MM.1S (cell line): Measurements from ENCODE around the gene GEMIN5.
A peak's percentile ranks its signal among the peaks of the same experiment; 100 is the strongest.
"Not testable (repeated sequence)": the region's sequence is repeated elsewhere in the genome, so short reads cannot be mapped to it uniquely, and the experiment has no call there.

Experiments
- DNase-seq: peaks from one replicate; pipeline ENCODE4 v3.0.0-alpha.2; 2015
- H2AFZ ChIP-seq: fragments of 300-600 bp; sonication (generic); 2 replicates; pipeline ENCODE4 v1.6.0; 2016; ENCODE audit warnings: antibody characterized with exemption, low read length
- H3F3A ChIP-seq: fragments of 300-600 bp; sonication (generic); 2 replicates; pipeline ENCODE4 v1.6.1; 2016; ENCODE audit warnings: mild to moderate bottlenecking, antibody characterized with exemption, low read length, moderate library complexity, mixed read lengths; ENCODE audit not compliant: insufficient read depth
- H3K27ac ChIP-seq: fragments of 300-600 bp; sonication (generic); 2 replicates; pipeline ENCODE4 v1.5.1; 2016; ENCODE audit warnings: mild to moderate bottlenecking, low read length
- H3K27me3 ChIP-seq: fragments of 300-600 bp; sonication (generic); replicated peaks from 2 replicates; pipeline ENCODE4 v1.6.0; 2016; ENCODE audit warnings: low read length; ENCODE audit not compliant: insufficient read depth
- H3K36me3 ChIP-seq: fragments of 300-600 bp; sonication (generic); replicated peaks from 2 replicates; pipeline ENCODE4 v1.6.1; 2016; ENCODE audit warnings: mild to moderate bottlenecking, low read length, mixed read lengths; ENCODE audit not compliant: insufficient read depth
- H3K4me1 ChIP-seq: fragments of 300-600 bp; sonication (generic); 2 replicates; pipeline ENCODE4 v1.6.1; 2016; ENCODE audit warnings: low read length, mixed read lengths
- H3K4me2 ChIP-seq: fragments of 300-600 bp; sonication (generic); 2 replicates; pipeline ENCODE4 v1.6.0; 2016; ENCODE audit warnings: low read depth, low read length
- H3K4me3 ChIP-seq: fragments of 300-600 bp; sonication (generic); 2 replicates; pipeline ENCODE4 v1.5.1; 2016; ENCODE audit warnings: low read length, mixed read lengths
- H3K79me2 ChIP-seq: fragments of 300-600 bp; sonication (generic); 2 replicates; pipeline ENCODE4 v1.6.1; 2016; ENCODE audit warnings: mixed run types, low read length, mixed read lengths
- H3K9ac ChIP-seq: fragments of 300-600 bp; sonication (generic); 2 replicates; pipeline ENCODE4 v1.6.1; 2016; ENCODE audit warnings: low read length, mixed read lengths
- H3K9me2 ChIP-seq: fragments of 300-600 bp; sonication (generic); replicated peaks from 2 replicates; pipeline ENCODE4 v1.6.1; 2016; ENCODE audit warnings: mild to moderate bottlenecking, low read length, mixed read lengths; ENCODE audit not compliant: insufficient read depth
- H3K9me3 ChIP-seq: fragments of 300-600 bp; sonication (generic); replicated peaks from 2 replicates; pipeline ENCODE4 v1.6.1; 2016; ENCODE audit warnings: mild to moderate bottlenecking, low read length, mixed read lengths; ENCODE audit not compliant: insufficient read depth
- H4K20me1 ChIP-seq: fragments of 300-600 bp; sonication (generic); 2 replicates; pipeline ENCODE4 v1.6.1; 2016; ENCODE audit warnings: mild to moderate bottlenecking, low read length, moderate library complexity, mixed read lengths; ENCODE audit not compliant: insufficient read depth
- CTCF ChIP-seq: fragments of 300-600 bp; sonication (generic); IDR thresholded peaks from 2 replicates; pipeline ENCODE4 v1.5.1; 2016; ENCODE audit warnings: antibody characterized with exemption, low read length, mixed read lengths
- EZH2 ChIP-seq: fragments of 300-600 bp; sonication (generic); optimal IDR thresholded peaks from 2 replicates; pipeline ENCODE3; 2017; ENCODE audit warnings: low read depth, mild to moderate bottlenecking, antibody characterized with exemption, low read length, mixed read lengths
- EZH2phosphoT487 ChIP-seq: fragments of 300-600 bp; sonication (generic); IDR thresholded peaks from 2 replicates; pipeline ENCODE4 v1.6.1; 2018; ENCODE audit warnings: antibody characterized with exemption, low read length

Gene GEMIN5

GRCh38 chr5:154937718-154938466 lies at the start of gene GEMIN5:
Gene GEMIN5 (minus strand): TSS chr5:154938211. CDS start chr5:154938133, 78 bp downstream.
- H4K20me1 ChIP-seq: no peaks in the 10 kb centered on the region
- H3K27me3 ChIP-seq: no peaks in the 10 kb centered on the region
- TF ChIP-seq EZH2 (no peak), CTCF (no peak), EZH2phosphoT487 (no peak)
- H3K9me3 ChIP-seq: no peaks in the 10 kb centered on the region
- H3K36me3 ChIP-seq: no peaks in the 10 kb centered on the region
- peak; percentile 94 for DNase-seq
- H3K27ac ChIP-seq: peak within 1 kb of the TSS; percentile 24; the same call in 1 of the 2 replicates
- peaks cover 57% of the 10 kb centered on the region for H3K79me2 ChIP-seq
- peak within 1 kb of the TSS; percentile 91 for H2AFZ ChIP-seq
- H3F3A ChIP-seq: no peaks in the 10 kb centered on the region; the same call in 1 of the 2 replicates
- peak within 1 kb of the TSS; percentile 95 for H3K4me3 ChIP-seq
- peak within 1 kb of the TSS; percentile 87 for H3K4me2 ChIP-seq
- peaks cover 16% of the 10 kb centered on the region for H3K4me1 ChIP-seq
- H3K9ac ChIP-seq: peak within 1 kb of the TSS; percentile 82
- H3K9me2 ChIP-seq: no peaks in the 10 kb centered on the region

GRCh38 chr5:154986151-154986550 lies 48.1 kb upstream of the GEMIN5 start:
- no peaks in the 10 kb centered on the region for H3K4me1 ChIP-seq
- no peaks in the 10 kb centered on the region for H3K9me2 ChIP-seq
- H2AFZ ChIP-seq: no peak overlapping the region
- H3K9me3 ChIP-seq: no peaks in the 10 kb centered on the region
- H3K27ac ChIP-seq: no peak overlapping the region
- no peak overlapping the region for H3K4me3 ChIP-seq
- H3K9ac ChIP-seq: no peak overlapping the region
- no peaks in the 10 kb centered on the region for H4K20me1 ChIP-seq
- H3K36me3 ChIP-seq: no peaks in the 10 kb centered on the region
- DNase-seq: no peak
- no peaks in the 10 kb centered on the region for H3K79me2 ChIP-seq
- H3F3A ChIP-seq: no peaks in the 10 kb centered on the region
- TF ChIP-seq EZH2 (no peak), CTCF (no peak), EZH2phosphoT487 (no peak)
- H3K27me3 ChIP-seq: no peaks in the 10 kb centered on the region
- no peak overlapping the region for H3K4me2 ChIP-seq

GRCh38 chr5:154984946-154985516 lies 47.0 kb upstream of the GEMIN5 start:
- no peak overlapping the region for H3K4me3 ChIP-seq
- no peaks in the 10 kb centered on the region for H3K9me3 ChIP-seq
- no peak for DNase-seq

GRCh38 chr5:154978294-154978693 lies 40.3 kb upstream of the GEMIN5 start:
- not testable (repeated sequence) for H3K9me3 ChIP-seq, H2AFZ ChIP-seq, H3K36me3 ChIP-seq, DNase-seq, H3K27me3 ChIP-seq, H3K4me2 ChIP-seq, H3K9me2 ChIP-seq, H3F3A ChIP-seq, H3K27ac ChIP-seq, H4K20me1 ChIP-seq, H3K79me2 ChIP-seq, H3K4me3 ChIP-seq, H3K9ac ChIP-seq, H3K4me1 ChIP-seq

More at GRCh38 chr5:154984946-154985516, 47.0 kb upstream of the GEMIN5 start:
- Histone ChIP-seq H3K27me3 (no peaks in the 10 kb centered on the region), H2AFZ (no peak overlapping the region), H3K4me2 (no peak overlapping the region), H3K9me2 (no peaks in the 10 kb centered on the region), H3K9ac (no peak overlapping the region), H3F3A (no peaks in the 10 kb centered on the region), H3K27ac (no peak overlapping the region), H4K20me1 (no peaks in the 10 kb centered on the region), H3K79me2 (no peaks in the 10 kb centered on the region), H3K4me1 (no peaks in the 10 kb centered on the region), H3K36me3 (no peaks in the 10 kb centered on the region)
- TF ChIP-seq EZH2 (no peak), EZH2phosphoT487 (no peak), CTCF (no peak)
